GM23248 (cell line): ENCODE results near the gene TMEM129. TPM values are rescaled to one million over a fixed set of nuclear protein-coding genes. Genes with fewer than 3 reads are reported as not detected.

Experiments used
- DNase-seq: peaks from one replicate; pipeline ENCODE4 v3.0.0-alpha.2; 2015
- H2AFZ ChIP-seq: fragments of 200-600 bp; sonication (generic); 2 replicates; pipeline ENCODE4 v1.6.1; 2016; ENCODE audit warnings: antibody characterized with exemption
- H3F3A ChIP-seq: fragments of 200-600 bp; sonication (generic); 2 replicates; pipeline ENCODE4 v1.6.1; 2016; ENCODE audit warnings: mild to moderate bottlenecking, antibody characterized with exemption, mixed run types; ENCODE audit not compliant: insufficient read depth
- H3K27ac ChIP-seq: fragments of 200-600 bp; sonication (generic); 2 replicates; pipeline ENCODE4 v1.5.1; 2016; ENCODE audit warnings: mild to moderate bottlenecking
- H3K27me3 ChIP-seq: fragments of 200-600 bp; sonication (generic); replicated peaks from 2 replicates; pipeline ENCODE4 v1.6.1; 2016; ENCODE audit warnings: mild to moderate bottlenecking; ENCODE audit not compliant: insufficient read depth
- H3K36me3 ChIP-seq: fragments of 200-600 bp; sonication (generic); 2 replicates; pipeline ENCODE4 v1.6.1; 2016; ENCODE audit warnings: low read depth, mild to moderate bottlenecking
- H3K4me1 ChIP-seq: fragments of 200-600 bp; sonication (generic); 2 replicates; pipeline ENCODE4 v1.6.1; 2016; ENCODE audit warnings: mild to moderate bottlenecking; ENCODE audit not compliant: insufficient read depth
- H3K4me2 ChIP-seq: fragments of 200-600 bp; sonication (generic); one replicate; pipeline ENCODE4 v1.6.1; 2016; ENCODE audit warnings: mild to moderate bottlenecking; ENCODE audit not compliant: unreplicated experiment
- H3K4me3 ChIP-seq: fragments of 200-600 bp; sonication (generic); 2 replicates; pipeline ENCODE4 v1.5.1; 2016; ENCODE audit warnings: mild to moderate bottlenecking
- H3K79me2 ChIP-seq: fragments of 200-600 bp; sonication (generic); 2 replicates; pipeline ENCODE4 v1.6.1; 2016; ENCODE audit warnings: mild to moderate bottlenecking; ENCODE audit not compliant: insufficient read depth
- H3K9ac ChIP-seq: fragments of 200-600 bp; sonication (generic); 2 replicates; pipeline ENCODE4 v1.6.1; 2016; ENCODE audit warnings: mild to moderate bottlenecking
- H3K9me2 ChIP-seq: fragments of 200-600 bp; sonication (generic); 2 replicates; pipeline ENCODE4 v1.6.1; 2016; ENCODE audit warnings: mixed run types, mild to moderate bottlenecking, moderate library complexity; ENCODE audit not compliant: insufficient read depth
- H3K9me3 ChIP-seq: fragments of 200-600 bp; sonication (generic); one replicate; pipeline ENCODE4 v1.6.1; 2017; ENCODE audit warnings: low read depth
- H4K20me1 ChIP-seq: fragments of 200-600 bp; sonication (generic); 2 replicates; pipeline ENCODE4 v1.6.0; 2016; ENCODE audit not compliant: insufficient read depth
- EZH2 ChIP-seq: fragments of 200-600 bp; sonication (generic); IDR thresholded peaks from 2 replicates; pipeline ENCODE4 v1.6.1; 2018; ENCODE audit warnings: antibody characterized with exemption, mild to moderate bottlenecking; ENCODE audit not compliant: insufficient read depth, poor library complexity, severe bottlenecking
- EZH2phosphoT487 ChIP-seq: fragments of 200-600 bp; sonication (generic); IDR thresholded peaks from 2 replicates; pipeline ENCODE4 v1.6.1; 2018; ENCODE audit warnings: antibody characterized with exemption, moderate library complexity, mild to moderate bottlenecking, low read depth; ENCODE audit not compliant: insufficient read depth
- WGBS, 2 experiments: methylation state at CpG; one replicate each; pipeline ENCODE4 v1.1.6; 2015 to 2017; ENCODE audit warnings: low lambda C conversion rate in 2 of 2, low coverage in 1 of 2; ENCODE audit errors: missing lambda C conversion rate in 2 of 2; 5-methylcytosine and 5-hydroxymethylcytosine counted together
- in situ Hi-C: fragments of 300-500 bp; cut with MboI; formaldehyde crosslinking; loops from 2 replicates; pipeline ENCODE4 v1.15.0; 2020
- polyA plus RNA-seq: library from polyadenylated mRNA; unstranded; fragments of >200 nt; fragmentation: Nextera tagmentation; extraction: Ambion mirVana; gene quantifications from 2 replicates; pipeline ENCODE4 v1.2.1, GENCODE V29; 2016
- total RNA-seq: library from RNA; depleted of rRNA; stranded (reverse); fragments of >200 nt; shearing (Covaris generic); gene quantifications from 2 replicates; pipeline ENCODE4 v1.2.3, GENCODE V29; 2014

The TMEM129 gene
- total and polyA plus RNA-seq, 2 experiments from 2014 or later: 32.6 to 80.2 TPM

DNA sequence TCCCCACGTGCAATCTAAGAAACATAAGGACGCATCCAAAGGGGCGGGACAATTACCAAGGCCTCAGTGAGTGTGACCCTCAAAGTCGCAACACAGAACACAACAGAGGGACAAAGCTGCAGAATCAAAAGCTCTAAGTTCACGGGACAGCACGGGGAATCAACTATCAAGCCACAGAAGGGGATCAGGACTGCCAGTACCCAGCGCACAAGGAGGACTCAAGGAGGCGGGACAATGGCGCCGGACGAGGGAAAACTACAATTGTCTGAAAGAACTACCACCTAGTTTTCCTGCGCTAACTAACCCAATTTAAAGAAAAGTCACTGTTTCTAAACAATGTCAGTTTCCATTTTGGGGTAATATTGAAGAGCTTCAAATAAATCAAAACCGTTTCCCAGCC lies 38.3 kb downstream of the TMEM129 start:
- Histone ChIP-seq H3K4me3 (peak overlapping the region; percentile 70), H2AFZ (peak overlapping the region; percentile 79), H3K9me3 (no peaks in the 10 kb centered on the region), H3K9me2 (no peaks in the 10 kb centered on the region), H3K36me3 (no peaks in the 10 kb centered on the region), H3K27ac (peak overlapping the region; percentile 84), H4K20me1 (no peaks in the 10 kb centered on the region), H3K4me1 (no peaks in the 10 kb centered on the region), H3K9ac (peak overlapping the region; percentile 78), H3K27me3 (no peaks in the 10 kb centered on the region), H3F3A (peaks cover 17% of the 10 kb centered on the region), H3K79me2 (no peaks in the 10 kb centered on the region), H3K4me2 (peak overlapping the region; percentile 87)
- TF ChIP-seq EZH2phosphoT487 (no peak), EZH2 (no peak)
- 95 to 96% methylated on average over 13 of the region's 13 CpGs for WGBS, 2 experiments
- no peak for DNase-seq
- in situ Hi-C loops: no loop called here

DNA sequence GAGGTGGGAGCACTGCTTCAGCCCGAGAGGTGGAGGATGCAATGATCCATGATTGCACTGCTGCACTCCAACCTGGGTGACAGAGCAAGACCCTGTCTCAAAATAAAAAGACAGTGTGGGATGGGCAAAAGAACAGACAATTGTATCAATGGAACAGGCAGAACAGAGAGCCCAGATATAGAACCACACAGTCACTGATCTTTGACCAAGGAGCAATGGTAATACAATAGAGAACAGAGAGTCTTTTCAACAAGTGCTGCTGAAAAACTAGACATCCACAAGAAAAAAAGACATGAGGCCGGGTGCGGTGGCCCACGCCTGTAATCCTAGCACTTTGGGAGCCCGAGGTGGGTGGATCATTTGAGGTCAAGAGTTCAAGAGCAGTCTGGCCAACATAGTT lies 42.9 kb downstream of the TMEM129 start:
- DNase-seq: no peak
- Histone ChIP-seq H3K4me2 (no peak overlapping the region), H4K20me1 (no peaks in the 10 kb centered on the region), H3K9me2 (no peaks in the 10 kb centered on the region), H3K36me3 (no peaks in the 10 kb centered on the region), H3K27me3 (no peaks in the 10 kb centered on the region), H2AFZ (no peak overlapping the region), H3F3A (peaks cover 11% of the 10 kb centered on the region), H3K9ac (no peak overlapping the region), H3K79me2 (no peaks in the 10 kb centered on the region), H3K4me3 (no peak overlapping the region), H3K4me1 (no peaks in the 10 kb centered on the region), H3K9me3 (no peaks in the 10 kb centered on the region), H3K27ac (no peak overlapping the region)
- 79 to 82% methylated on average over 5 of the region's 5 CpGs for WGBS, 2 experiments
- in situ Hi-C loops: no loop called here
- no peak for TF ChIP-seq EZH2
- TF ChIP-seq EZH2phosphoT487: no peak

DNA sequence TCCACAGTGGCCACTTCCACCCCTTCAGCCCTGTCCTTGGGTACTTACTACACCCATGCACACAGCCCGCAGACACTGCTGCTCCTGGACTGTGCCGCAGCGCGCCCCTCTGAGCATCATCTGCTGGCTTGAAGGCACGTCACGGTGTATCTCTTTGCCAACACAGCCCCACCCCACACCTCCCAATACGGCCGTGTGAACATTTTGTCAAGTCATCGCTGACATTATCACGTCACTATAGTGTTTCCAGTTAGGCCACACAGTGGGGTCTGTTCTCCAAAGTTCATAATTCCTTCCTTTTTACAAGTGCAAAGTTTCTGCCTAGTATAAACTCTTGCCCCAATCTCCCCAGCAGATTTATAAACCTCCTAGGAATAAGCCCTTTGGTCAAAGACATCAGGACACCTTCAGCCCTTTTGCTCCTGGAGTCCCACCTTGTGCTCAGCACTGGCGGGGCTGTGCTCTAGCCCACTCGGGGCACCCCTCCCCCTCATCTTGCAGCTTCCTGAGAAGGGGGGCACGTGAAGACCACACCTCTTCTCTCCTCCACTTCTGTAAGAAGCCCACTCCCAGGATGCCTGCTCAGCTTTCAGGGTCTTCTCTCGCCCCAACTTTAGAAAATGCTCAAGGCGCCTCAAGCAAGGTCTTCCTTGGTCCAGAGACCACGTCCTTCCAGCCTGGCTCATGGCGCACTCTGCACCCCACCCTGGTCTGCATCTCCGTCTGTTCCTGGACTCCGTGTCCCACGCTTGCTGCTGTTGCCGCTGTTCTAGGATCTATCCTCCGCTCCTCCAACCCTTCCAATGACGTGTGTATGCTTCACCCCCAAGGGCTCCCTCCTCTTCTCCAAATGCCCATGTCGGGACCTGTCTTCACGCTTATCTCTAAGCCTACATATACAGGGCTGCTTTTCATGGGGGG lies 44.3 kb downstream of the TMEM129 start:
- 81 to 82% methylated on average over 25 of the region's 25 CpGs for WGBS, 2 experiments
- no peak overlapping the region for H2AFZ ChIP-seq
- no peaks in the 10 kb centered on the region for H3K79me2 ChIP-seq
- no peaks in the 10 kb centered on the region for H3K4me1 ChIP-seq
- H3K27ac ChIP-seq: no peak overlapping the region
- in situ Hi-C loops: no loop called here
- H3K4me2 ChIP-seq: no peak overlapping the region
- no peaks in the 10 kb centered on the region for H3K9me3 ChIP-seq
- no peak overlapping the region for H3K9ac ChIP-seq
- H3K9me2 ChIP-seq: no peaks in the 10 kb centered on the region
- H3K36me3 ChIP-seq: no peaks in the 10 kb centered on the region
- TF ChIP-seq EZH2phosphoT487 (no peak), EZH2 (no peak)
- no peaks in the 10 kb centered on the region for H3K27me3 ChIP-seq
- H3F3A ChIP-seq: no peaks in the 10 kb centered on the region
- no peak overlapping the region for H3K4me3 ChIP-seq
- no peak for DNase-seq
- H4K20me1 ChIP-seq: no peaks in the 10 kb centered on the region

DNA sequence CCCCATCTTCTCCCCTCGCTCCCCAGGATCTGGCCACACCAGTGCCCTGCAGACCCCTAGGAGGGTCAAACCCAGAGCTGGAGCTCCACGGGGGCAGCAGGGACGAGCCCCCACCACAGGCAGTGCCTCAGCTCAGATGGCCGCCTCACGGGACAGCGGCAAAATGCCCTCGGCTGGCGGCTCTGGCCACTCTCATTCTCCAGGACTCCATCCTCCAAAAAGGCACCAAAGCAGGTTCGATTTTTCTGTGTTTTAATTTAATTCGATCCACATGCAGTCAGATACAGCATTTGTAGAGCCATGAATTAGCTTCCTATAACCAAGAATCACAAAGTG lies 45.4 kb downstream of the TMEM129 start:
- Histone ChIP-seq H3K27me3 (no peaks in the 10 kb centered on the region), H2AFZ (no peak overlapping the region), H3K9me2 (no peaks in the 10 kb centered on the region), H3K4me2 (no peak overlapping the region), H3K4me3 (no peak overlapping the region), H3K36me3 (no peaks in the 10 kb centered on the region), H3K9ac (no peak overlapping the region), H3K9me3 (no peaks in the 10 kb centered on the region), H3K4me1 (no peaks in the 10 kb centered on the region), H3K27ac (no peak overlapping the region), H3F3A (no peaks in the 10 kb centered on the region), H4K20me1 (no peaks in the 10 kb centered on the region), H3K79me2 (no peaks in the 10 kb centered on the region)
- 72 to 78% methylated on average over 10 of the region's 10 CpGs for WGBS, 2 experiments
- DNase-seq: no peak
- no peak for TF ChIP-seq EZH2phosphoT487
- no peak for TF ChIP-seq EZH2
- in situ Hi-C loops: no loop called here
